Measurements from ENCODE around the gene ADCY3. TPM values are rescaled to one million over a fixed set of nuclear protein-coding genes. Genes with fewer than 3 reads are reported as not detected.

The ADCY3 gene
- total RNA-seq, 6 experiments from 2014 or later, result 54.4 to 80.7 (median 72.0) TPM

DNA sequence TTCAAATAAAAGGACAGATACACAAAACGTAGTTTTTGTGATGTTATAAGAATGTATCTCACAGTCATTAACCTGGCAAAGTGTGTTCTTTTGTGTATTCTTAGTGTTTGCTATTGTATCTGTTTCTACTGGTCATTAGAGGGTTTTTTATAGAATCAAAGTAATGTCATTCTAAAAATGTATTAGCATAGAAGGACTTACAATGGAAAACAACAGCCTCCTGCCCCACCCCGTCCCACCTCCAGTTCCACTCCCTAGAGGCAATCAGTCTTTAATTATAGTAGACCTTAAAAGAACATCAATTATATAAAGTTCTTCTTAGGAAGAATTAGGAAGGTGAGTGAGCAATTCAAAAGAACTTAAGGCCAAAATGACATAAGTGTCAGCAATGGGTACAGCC, 37.9 kb upstream of the ADCY3 start:
- no peak overlapping the region for H3K27ac Mint-ChIP-seq
- H3K4me1 Mint-ChIP-seq (ENCODE audit: low read depth), result no peaks in the 10 kb centered on the region
- H3K4me3 Mint-ChIP-seq, result no peak overlapping the region
- peaks cover 2% of the 10 kb centered on the region; the same call in 1 of the 2 replicates for H3K27me3 Mint-ChIP-seq (ENCODE audit: insufficient read depth)
- TF ChIP-seq, protein P1, sequence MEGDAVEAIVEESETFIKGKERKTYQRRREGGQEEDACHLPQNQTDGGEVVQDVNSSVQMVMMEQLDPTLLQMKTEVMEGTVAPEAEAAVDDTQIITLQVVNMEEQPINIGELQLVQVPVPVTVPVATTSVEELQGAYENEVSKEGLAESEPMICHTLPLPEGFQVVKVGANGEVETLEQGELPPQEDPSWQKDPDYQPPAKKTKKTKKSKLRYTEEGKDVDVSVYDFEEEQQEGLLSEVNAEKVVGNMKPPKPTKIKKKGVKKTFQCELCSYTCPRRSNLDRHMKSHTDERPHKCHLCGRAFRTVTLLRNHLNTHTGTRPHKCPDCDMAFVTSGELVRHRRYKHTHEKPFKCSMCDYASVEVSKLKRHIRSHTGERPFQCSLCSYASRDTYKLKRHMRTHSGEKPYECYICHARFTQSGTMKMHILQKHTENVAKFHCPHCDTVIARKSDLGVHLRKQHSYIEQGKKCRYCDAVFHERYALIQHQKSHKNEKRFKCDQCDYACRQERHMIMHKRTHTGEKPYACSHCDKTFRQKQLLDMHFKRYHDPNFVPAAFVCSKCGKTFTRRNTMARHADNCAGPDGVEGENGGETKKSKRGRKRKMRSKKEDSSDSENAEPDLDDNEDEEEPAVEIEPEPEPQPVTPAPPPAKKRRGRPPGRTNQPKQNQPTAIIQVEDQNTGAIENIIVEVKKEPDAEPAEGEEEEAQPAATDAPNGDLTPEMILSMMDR (IDR thresholded peaks at IDR 0.05), result no peak
- peaks cover 68% of the 10 kb centered on the region for H3K36me3 Mint-ChIP-seq (ENCODE audit: low read depth)
- DNase-seq, result no peak
- H3K9me3 Mint-ChIP-seq, result peaks cover 9% of the 10 kb centered on the region

DNA sequence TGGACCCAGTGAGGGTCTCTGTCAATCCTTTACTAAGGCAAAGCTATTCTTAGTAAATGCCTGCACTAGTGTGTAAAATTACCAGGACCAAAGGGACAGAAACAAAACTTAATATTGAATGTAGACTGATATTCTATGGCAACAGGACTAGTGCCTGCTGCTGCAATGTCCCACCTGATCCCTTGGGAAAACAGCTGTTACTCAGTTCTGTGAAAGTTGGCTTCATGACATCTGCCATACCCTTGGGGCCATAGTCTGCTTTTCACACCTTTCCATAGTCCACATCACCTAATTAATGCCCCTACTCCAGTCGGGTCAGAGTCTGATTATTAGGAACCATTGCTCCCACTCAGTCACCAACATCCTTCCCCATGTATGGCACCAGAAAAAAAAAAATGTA, 37.2 kb upstream of the ADCY3 start:
- TF ChIP-seq, protein P1 (IDR thresholded peaks at IDR 0.05), result no peak
- peaks cover 2% of the 10 kb centered on the region; the same call in 1 of the 2 replicates for H3K27me3 Mint-ChIP-seq (ENCODE audit: insufficient read depth)
- peaks cover 9% of the 10 kb centered on the region for H3K9me3 Mint-ChIP-seq
- no peak overlapping the region for H3K4me3 Mint-ChIP-seq
- no peaks in the 10 kb centered on the region for H3K4me1 Mint-ChIP-seq (ENCODE audit: low read depth)
- H3K27ac Mint-ChIP-seq, result no peak overlapping the region
- peaks cover 62% of the 10 kb centered on the region for H3K36me3 Mint-ChIP-seq (ENCODE audit: low read depth)
- DNase-seq, result no peak

DNA sequence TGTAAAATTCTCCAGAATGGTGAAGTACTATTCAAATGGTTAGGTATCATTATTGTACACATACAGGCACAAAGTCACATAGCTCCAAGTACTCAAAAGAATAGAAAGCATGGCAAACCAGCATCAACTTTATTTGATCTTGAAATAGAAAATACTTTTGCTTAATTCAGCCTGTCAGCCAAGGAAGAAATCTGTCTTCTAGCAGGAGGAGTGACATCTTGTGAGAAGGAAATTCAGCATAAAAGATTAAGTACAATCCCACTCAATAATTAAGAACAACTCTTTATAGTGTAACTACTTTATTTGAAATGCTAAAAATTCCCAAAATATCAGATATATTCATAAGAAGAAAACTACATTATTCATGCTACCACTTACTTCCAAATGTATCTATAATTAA, 35.9 kb upstream of the ADCY3 start:
- Mint-ChIP-seq H3K27ac (no peak overlapping the region), H3K4me1 (ENCODE audit: low read depth) (no peaks in the 10 kb centered on the region), H3K27me3 (ENCODE audit: insufficient read depth) (peaks cover 2% of the 10 kb centered on the region; the same call in 1 of the 2 replicates), H3K4me3 (no peak overlapping the region), H3K9me3 (peaks cover 9% of the 10 kb centered on the region), H3K36me3 (ENCODE audit: low read depth) (peaks cover 56% of the 10 kb centered on the region)
- no peak for DNase-seq
- TF ChIP-seq, protein P1 (IDR thresholded peaks at IDR 0.05), result no peak

DNA sequence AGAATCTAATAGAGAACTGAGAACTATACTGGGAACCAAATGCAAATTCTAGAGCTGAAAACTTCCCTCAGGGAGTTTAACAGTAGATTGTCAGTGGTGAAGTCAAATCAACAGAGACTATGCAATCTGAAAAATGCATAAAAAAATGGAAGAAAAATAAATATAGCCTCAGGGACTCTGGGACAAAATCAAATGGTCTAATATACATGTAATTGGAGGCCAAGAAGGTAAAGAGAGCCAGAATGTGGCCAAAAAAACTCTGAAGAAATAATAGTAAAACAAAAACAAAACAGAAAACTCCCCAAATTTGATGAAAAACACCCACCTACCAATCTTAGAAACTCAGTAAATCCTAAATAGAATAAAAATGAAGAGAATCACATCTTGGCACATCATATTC, 35.2 kb upstream of the ADCY3 start:
- Mint-ChIP-seq H3K9me3 (peaks cover 9% of the 10 kb centered on the region), H3K27me3 (ENCODE audit: insufficient read depth) (peaks cover 2% of the 10 kb centered on the region; the same call in 1 of the 2 replicates), H3K4me1 (ENCODE audit: low read depth) (no peaks in the 10 kb centered on the region), H3K27ac (no peak overlapping the region), H3K36me3 (ENCODE audit: low read depth) (peaks cover 53% of the 10 kb centered on the region), H3K4me3 (no peak overlapping the region)
- no peak for DNase-seq
- TF ChIP-seq, protein P1 (IDR thresholded peaks at IDR 0.05), result no peak

DNA sequence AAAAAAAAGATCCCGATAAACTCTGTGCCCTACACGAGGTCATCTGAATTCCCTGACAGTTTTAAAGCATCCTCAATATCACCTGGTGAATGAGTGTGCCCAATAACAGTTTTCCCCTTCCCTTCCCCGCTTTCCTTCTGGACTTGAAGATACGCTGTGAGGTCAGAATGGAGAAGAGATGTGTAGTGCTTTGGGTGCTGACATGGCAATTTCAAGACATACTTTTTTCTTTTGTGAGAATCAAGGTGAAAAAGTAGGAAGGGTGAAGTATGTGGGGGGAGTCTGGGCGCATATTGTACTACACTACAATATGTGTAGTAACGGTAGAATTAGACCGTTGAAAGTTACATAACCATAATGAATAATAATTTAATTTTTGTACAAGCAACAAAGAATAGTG, 30.1 kb upstream of the ADCY3 start:
- H3K36me3 Mint-ChIP-seq (ENCODE audit: low read depth), result peaks cover 34% of the 10 kb centered on the region
- TF ChIP-seq, protein P1 (IDR thresholded peaks at IDR 0.05), result no peak
- no peak overlapping the region for H3K4me3 Mint-ChIP-seq
- DNase-seq, result no peak
- H3K27me3 Mint-ChIP-seq (ENCODE audit: insufficient read depth), result peaks cover 2% of the 10 kb centered on the region; the same call in 1 of the 2 replicates
- peaks cover 3% of the 10 kb centered on the region for H3K9me3 Mint-ChIP-seq
- H3K4me1 Mint-ChIP-seq (ENCODE audit: low read depth), result peaks cover 11% of the 10 kb centered on the region
- H3K27ac Mint-ChIP-seq, result no peak overlapping the region

DNA sequence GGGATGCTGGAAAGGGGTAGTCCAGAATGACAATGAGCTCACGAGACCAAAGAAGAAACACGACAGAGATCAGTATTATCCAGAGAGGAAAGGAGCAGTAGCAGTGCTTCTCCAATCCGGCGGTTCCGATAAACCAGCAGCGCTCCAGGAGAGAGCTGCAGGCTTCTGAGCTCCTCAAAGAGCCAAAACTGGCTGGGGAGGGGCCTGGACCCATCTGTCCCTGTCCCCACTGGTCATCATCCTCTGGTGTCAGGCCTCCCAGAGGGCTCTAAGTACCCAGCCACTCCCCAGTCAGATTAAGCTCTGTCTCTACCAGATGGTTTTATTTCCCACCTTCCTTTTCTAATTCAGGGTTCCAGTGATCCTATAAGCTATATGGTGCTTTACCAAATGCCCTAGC, 28.5 kb upstream of the ADCY3 start:
- no peaks in the 10 kb centered on the region for H3K27me3 Mint-ChIP-seq (ENCODE audit: insufficient read depth)
- H3K36me3 Mint-ChIP-seq (ENCODE audit: low read depth), result peaks cover 20% of the 10 kb centered on the region
- no peaks in the 10 kb centered on the region for H3K9me3 Mint-ChIP-seq
- no peak for DNase-seq
- no peak overlapping the region for H3K27ac Mint-ChIP-seq
- peaks cover 11% of the 10 kb centered on the region for H3K4me1 Mint-ChIP-seq (ENCODE audit: low read depth)
- TF ChIP-seq, protein P1 (IDR thresholded peaks at IDR 0.05), result no peak
- H3K4me3 Mint-ChIP-seq, result no peak overlapping the region

Data from HFFc6 (cell line).